Left kidney (tissue), 2 donors: ENCODE results near the gene CLEC10A. TPM values are rescaled to one million over a fixed set of nuclear protein-coding genes. Genes with fewer than 3 reads are reported as not detected.
"Not testable (repeated sequence)": the region's sequence is repeated elsewhere in the genome, so short reads cannot be mapped to it uniquely, and the experiment has no call there.

Source experiments
- DNase-seq: peaks from one replicate; pipeline ENCODE4 v3.0.0-alpha.2; 2013
- polyA plus RNA-seq: library from polyadenylated mRNA; unstranded; fragments of 120-200 nt; gene quantifications from one replicate; pipeline ENCODE4 v1.2.1, GENCODE V29; 2013; ENCODE audit not compliant: insufficient read length

The CLEC10A gene
- polyA plus RNA-seq, 1 donor, result 0.47 TPM

DNA sequence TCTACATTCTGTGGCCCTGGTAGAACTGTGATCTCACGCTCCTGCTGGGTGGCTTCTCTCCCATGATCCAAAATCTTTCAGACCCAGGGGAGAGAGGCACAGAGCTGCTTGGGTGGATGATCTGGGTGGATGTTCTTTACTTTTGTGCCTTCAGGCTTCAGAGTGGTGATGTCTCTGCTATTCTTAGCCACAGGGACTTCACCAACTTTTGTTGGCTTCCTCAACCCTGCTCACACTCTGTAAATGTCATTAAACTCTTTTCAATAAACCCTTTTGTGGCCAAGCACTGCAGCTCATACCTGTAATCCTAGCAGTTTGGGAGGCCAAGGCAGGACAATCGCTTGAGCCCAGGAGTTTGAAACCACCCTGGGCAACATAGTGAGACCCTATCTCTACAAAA is 7.6 kb downstream of the CLEC10A start:
- no peak for DNase-seq

DNA sequence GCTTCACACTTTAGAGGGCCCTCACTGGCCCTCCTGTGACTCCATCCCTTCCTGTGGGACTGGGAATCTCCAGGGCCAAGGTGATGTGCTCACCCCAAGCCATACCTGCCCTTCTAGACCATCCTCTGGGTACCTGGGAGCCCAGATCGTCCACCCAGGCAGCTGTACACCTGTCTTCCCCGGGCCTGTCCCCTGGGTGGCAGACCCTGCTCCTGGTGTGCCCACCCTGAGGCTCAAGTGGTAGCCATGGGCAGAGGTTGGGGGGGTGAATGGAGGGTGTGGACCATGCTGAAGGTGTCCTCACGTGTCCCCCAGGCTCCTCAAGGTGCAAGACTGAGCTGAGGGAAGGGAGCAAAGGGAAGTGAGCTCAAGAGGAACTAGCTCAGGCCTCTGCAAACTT is 9.3 kb downstream of the CLEC10A start:
- no peak for DNase-seq

DNA sequence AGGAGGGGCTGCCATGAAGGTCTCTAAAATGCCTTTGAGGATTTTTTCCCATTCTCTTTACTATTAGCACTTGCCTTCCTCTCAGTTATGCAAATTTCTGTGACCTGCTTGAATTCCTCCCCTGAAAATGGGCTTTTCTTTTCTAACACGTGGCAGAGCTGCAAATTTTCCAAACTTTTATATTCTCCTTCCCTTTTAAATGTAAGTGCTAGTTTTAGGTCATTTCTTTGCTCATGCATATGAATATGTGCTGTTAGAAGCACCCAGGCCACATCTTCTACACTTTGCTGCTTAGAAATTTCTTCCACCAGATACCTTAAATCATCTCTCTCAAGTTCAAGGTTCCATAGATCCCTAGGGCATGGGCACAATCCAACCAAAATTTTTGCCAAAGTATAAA is 11.8 kb downstream of the CLEC10A start:
- no peak for DNase-seq

DNA sequence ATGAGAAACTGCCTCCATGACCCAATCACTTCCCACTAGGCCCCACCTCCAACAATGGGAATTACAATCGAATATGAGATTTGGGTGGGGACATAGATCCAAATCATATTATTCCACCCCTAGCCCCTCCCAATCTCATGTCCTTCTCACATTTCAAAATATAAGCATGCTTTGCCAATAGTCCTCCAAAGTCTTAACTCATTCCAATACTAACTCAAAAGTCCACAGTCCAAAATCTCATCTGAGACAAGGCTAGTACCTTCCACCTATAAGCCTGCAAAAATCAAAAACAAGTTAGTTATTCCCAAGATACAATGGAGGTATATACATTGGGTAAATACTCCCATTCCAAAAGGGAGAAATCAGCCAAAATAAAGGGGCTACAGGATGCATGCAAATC is 12.9 kb downstream of the CLEC10A start:
- DNase-seq, result no peak

DNA sequence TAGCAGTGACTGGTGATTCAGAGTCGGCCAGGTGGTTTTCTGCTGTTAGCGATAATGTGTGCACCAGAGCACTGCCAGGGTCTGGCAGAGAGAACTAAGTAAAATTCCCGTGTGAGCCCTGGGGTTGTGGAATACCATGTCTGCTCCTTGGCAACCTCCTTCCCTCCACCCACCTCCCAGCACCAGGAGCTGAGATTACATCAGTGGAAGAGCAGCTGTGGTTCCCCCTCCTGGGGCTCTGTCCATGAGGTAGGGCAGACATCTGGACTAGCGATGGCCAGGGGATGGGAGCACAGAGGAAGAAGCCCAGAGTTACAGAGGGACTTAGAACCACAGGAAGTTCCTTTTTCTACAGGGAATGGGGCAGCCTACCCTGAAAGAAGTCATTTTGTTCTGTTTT is 15.8 kb downstream of the CLEC10A start:
- DNase-seq, result no peak

DNA sequence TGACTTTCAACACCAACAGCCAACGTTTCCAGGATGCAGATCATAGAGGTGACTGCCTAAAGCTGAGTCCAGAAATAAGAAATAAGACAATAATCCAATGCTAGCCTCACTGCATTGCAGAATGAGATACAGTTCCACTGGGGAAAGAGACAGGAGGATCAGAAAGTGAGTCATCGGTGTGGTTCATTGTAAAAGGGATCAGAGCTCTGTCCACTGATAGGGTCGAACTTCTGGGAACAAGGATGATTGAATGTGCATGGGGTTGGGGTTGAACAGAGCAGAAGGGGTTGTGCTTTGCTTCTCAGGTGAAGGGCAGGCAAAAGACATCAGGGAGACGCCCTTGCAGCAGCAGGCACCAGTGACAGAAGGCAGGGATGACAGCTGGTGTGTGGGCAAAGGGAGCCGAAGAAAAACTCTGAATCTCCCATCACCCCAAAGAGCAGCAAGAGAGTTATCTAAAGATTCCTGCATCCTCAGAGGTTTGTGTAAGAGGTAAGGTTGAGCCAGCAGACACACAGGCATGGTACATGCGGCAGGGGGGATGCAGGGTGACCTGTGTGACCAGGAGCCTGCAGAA is 16.4 kb downstream of the CLEC10A start:
- no peak for DNase-seq

DNA sequence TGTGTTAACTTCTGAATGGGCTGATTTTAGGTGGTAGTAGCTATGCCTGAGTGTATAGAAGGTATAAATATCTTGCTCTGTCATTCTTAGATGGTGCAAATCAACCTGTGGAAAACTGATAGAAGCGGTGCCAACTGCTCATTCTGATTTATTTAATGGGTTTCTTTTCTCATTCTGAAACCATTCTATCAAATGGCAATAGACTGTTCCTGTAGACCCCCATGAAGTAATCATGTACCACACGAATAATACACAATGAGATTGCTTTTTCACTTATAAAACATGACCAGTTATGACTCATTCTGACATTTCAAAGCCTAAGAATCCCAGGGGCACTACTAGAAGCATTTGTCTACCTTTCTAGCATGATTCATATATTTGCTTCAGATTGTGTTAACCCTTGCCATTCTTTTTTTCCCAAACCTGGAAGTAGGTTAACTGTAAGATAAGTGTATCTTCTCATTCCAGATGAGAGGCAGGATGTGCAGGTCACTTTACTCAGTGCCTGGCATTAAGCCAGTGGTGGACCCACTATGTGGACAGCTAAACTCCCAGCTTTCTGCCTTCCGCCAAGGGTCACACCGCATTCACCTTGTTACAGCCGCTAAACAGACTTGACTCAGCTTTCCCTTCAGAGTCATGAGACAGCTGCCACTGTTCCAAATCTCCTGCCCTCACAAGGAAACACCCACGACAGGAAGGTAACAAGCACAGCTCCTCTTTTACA is 19.7 kb downstream of the CLEC10A start:
- DNase-seq, result no peak

DNA sequence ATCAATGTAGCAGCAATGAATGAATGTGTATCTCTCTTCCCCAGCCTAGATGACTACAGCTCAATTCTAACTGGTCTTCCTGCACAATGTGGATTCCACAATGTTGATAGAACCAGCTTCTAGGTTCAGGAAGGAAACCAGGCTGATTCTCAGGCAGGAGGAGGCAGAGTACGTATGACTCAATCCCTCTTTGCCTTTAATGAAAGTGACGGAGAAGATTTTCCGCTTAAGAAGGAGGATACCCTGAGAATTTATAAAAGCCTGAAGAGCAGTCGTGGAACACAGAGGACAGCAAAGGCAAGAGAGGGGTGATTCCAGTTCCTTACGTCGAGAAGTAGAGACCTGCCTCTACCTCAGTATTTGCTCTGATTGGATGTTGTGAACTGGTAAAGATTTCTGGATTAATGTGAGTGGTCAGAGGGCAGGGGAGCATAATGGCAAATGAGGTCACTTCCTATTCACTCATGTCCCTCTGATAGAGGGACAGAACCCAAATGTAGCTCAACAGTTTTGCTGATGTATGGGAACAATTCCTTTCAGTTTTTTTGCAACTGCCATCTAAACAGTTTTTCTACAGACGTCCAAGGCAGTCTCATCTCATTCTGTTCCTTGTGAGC is 21.1 kb downstream of the CLEC10A start:
- no peak for DNase-seq

DNA sequence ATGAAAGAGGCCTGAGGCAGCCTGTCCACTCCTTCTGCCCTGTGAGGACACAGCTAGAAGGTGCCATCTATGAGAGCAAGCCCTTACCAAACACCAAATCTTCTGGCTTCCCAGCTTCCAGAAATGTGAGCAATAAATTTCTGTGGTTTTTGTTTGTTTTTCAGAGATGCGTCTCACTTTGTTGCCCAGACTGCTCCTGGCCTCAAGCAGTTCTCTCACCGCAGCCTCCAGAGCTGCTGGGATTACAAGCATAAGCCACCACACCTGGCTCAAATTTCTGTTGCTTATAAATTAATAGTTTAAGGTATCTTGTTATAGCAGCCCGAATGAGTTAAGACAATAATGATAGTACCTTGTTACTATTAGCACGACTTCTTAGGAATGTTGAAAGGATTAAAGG is 23.7 kb downstream of the CLEC10A start:
- no peak for DNase-seq

DNA sequence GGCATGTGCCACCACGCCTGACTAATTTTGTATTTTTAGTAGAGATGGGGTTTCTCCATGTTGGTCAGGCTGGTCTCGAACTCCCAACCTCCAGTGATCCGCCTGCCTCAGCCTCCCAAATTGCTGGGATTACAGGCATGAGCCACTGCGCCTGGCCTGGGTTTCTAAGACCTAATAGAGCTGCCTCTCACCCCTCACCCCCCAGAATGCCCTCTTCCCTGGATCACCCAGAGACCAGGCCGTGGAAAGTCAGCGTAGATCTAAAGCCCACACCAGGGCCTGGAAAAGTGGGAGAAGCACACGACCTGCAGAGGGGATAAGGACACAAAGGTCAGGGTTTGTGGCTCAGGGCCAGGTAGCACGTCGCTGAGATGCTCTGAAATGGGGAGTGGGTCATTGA is 29.5 kb downstream of the CLEC10A start:
- not testable (repeated sequence) for DNase-seq

DNA sequence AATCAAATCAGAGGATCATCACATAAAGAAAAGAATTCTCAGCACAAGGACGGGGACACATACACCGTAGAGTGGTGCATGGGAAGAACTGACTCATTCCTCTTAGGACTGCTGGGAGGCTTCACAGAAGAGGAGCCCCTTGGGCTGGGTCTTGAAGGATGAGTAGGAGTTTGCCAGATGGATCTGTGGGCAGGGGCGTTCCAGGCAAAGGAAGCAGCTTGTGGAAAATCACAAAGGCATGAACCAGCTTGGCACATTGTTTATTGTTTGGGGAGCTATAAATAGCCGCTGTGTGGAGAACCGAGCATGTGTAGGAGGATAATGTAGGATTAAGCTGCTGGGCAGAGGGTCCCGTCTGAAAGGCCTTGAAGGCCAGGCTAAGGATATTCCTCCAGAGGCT is 31.1 kb downstream of the CLEC10A start:
- DNase-seq, result no peak

DNA sequence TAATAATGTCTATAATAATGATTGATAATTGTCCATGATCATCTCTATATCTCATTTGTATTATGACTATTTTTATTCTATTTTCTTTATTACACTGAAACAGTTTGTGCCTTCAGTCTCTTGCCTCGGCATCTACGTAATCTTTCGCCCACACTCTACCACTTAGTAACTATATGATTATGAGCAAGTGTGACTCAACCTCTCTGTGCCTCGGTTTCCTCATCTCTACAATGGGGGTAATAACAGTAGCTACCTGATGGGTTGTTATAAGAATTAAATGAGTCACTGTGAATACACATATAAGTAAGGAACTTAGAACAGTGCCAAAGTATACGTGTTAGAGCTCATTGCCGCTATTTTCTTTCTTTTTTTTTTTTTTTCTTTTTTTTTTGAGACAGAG is 32.5 kb downstream of the CLEC10A start:
- no peak for DNase-seq

DNA sequence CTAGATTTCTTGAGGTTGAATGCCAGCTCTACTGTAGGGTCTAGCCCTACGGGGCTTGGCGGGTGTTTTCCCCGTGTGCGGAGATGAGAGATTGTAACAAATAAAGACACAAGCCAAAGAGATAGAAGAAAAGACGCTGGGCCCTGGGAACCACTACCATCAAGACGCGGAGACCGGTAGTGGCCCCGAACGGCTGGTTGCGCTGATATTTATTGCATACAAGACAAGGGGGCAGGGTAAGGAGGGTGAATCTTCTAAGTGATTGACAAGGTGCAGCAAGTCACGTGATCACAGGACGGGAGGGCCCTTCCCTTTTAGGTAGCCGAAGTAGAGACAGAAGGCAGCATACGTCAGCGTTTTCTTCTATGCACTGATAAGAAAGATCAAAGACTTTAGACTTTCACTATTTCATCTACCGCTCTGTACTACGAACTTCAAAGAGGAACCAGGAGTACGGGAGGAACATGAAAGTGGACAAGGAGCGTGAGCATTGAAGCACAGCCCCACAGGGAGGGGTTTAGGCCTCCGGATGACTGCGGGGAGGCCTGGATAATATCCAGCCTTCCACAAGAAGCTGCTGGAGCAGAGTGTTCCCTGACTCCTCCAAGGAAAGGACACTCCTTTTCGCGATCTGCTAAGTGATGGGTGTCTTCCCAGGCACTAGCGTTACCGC is 33.2 kb downstream of the CLEC10A start:
- DNase-seq, result not testable (repeated sequence)

DNA sequence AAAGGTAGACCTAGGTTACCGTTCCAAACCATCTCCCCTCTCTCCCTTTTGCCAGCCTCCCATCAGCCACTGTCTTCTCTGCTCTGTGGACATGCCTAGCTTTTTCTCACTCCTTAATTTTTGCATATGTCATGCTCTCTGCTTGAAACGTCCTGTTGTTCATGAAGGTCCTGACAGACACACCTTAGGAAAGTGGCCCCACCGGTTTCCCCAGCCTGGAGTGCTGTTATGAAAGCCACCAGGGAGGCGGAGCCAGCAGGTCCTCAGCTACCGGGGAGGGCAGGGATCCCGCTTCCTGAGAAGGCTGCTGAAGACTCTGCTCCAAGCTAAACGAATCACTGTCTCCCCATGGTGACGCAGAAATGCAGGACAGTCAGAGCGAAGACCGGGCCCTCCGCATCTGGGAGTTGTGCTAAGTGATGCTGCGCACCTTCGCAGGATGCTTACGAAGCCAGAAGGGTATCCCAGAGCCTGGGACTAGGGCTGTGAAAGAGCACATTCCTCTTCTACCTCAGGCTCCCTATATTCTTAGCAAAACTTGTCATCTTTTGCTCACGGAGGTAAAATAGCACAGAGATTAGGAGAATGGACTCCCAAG is 33.8 kb downstream of the CLEC10A start:
- no peak for DNase-seq

DNA sequence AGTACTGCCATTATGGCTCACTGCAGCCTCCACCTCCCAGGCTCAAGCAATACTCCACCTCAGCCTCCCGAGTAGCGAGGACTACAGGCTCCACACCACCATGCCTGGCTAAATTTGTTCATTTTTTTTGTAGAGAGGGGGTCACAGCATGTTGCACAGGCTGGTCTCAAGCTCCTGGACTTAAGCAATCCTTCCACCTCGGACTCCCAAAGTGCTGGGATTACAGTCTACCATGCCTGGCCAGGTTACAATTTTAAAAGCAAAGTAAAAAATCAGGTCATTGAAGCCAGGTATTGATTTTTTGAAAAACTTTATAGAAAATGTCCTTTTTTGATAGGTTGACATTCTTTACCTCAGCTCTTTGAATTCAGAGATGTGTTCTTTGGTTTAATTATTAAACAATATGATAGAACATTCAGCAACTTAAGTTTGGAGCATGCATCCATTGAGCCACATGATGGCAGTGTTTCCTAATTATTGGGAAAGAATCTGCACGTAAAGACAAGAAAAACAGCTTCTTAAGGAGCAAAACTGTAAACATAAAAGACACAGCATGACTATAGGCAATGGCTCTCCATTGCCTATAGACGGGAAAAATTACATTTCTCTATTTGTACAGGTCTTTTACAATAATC is 34.4 kb downstream of the CLEC10A start:
- peak; percentile 81 for DNase-seq

DNA sequence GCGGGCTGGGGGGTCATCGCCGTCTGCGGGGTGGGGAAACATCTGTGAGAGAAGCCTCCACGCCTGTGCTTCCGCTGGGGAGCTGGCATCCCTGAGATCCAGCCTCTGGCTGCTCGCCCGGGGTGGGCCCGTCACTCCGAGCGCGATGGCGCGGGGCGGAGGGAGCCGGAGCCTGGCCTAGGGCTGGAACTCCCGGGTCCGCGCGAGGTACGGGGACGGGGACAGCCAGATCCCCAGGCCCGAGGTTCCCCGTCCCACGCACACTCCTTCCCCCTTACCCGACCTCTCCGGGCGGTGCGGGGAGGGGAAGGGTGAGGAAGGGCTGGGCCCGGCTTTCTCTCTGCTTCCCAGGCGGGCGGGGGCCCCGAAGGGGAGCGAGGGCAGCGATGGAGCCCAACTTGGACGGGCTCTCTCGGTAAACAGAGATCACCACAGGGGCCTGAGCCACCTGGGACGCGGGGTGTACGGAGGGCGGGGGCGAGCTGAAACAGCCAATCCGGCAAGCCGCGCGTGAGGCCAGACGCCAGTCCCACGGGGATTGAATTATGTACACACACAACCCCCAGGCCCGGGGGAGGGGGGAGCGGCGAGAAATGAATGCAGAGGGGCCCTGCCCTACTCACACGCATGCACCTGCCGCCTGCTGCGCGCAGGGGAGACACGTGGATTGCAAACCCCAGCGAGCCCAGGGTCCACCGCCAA is 36.4 kb downstream of the CLEC10A start, which contains the start of gene SLC16A11:
Gene SLC16A11 (minus strand): TSS at position 596 of the 702 bp plus-strand sequence. CDS start 579 bp downstream, at position 17.
- DNase-seq, result no peak

DNA sequence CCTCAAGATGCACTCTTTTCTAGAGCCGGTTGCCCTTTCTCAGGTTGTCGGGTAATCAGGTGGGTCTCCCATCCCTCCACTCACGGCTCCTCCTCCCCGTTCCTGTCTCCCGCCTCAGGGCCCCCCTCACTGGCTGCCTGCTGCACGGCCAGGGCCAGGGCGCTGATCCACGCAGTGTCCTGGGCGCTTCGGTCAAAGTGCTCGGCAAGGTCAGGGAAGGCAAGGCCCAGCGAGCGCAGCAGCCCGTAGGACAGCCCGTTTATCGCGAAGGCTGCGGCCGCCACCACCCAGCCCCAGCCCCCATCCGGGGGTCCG is 36.9 kb downstream of the CLEC10A start:
- DNase-seq, result no peak

DNA sequence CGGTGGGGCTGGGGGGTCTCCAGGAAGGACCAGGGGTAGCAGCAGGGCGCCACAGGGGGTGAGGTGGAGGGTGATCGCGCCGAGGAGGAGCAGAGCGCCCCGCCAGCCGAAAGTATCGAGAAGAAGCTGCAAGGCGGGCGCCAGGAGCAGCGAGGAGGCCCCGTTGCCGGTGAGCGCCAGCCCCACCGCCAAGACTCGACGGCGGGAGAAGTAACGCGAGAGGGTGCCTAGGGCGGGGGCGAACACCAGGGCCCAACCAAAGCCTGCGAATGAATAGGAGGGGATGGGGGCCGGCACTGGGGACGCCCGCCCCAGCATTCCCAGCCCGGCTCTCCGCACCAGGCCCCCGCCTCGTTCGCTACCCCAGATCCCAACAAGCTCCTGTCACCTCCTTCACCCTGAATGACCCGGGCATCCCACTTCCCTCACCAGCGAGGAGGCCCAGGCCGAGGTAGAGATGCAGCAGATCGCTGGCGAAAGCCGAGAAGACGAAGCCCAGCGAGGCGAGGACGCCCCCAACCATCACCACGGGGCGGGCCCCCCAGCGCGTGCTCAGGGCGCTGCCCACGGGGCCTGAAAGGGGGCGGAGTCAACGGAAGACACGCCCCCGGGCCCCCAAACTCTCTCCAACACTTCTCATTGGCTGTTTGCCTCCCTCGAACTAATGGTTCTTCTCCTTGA is 37.4 kb downstream of the CLEC10A start:
- no peak for DNase-seq

DNA sequence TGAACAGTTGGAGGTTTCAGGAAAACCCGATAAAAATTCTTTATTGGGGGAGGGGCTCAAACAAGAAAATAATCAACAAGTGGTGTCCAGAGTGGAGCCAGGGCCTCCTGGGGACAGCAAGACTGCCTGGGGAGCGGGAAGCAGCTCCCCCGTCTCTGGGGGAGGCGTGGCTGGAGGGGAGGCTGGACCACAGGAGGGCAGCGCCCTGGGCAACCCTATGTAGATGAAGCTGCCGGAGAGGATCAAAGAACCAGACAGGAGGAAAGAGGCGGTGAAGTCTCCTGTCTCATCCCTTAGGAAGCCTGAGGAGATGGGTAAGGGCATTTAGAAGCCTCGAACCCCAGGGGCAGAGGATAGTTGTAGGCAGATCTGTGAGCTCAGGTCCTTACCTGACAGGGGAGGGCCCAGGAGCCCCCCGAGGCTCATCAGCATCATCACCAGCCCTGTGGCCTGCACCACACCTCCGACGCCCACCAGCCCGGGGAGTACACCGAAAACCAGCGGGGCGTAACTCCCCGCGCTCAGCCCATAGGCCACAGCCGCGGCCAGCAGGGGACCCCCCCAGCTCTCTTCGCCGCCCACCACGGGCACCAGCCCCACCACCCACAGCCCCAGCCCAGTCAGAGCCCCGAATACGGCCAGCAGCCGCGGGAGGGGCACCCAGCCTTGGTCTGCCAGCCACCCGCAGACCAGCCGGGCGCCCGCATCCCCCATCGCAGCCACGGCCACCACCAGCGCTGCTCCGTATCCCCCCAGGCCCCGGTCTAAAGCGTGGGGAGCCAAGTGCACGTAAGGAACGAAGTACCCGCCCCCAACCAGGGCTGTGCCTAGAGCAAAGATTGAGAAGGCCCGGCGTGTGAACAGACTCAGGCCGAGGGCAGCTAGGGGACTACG is 38.2 kb downstream of the CLEC10A start:
- no peak for DNase-seq

DNA sequence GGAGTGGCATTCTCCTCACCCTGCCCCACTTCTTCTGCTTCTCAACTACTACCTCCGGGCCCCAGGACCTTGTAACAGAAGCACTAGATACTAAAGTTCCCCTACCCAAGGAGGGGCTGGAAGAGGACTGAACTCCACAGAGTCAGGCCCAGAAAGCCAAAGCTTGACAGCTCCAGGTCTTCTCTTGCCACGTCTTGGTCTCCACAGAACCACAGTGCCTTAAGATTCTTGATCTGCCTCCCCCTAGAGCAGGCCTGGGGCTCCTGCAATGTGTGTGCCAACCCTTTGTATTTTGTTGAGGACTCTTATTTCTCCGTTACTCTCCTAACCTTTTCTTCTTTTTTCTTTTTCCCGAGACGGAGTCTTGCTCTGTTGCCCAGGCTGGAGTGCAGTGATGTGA is 40.2 kb downstream of the CLEC10A start:
- DNase-seq, result no peak
